CD4-positive, alpha-beta T cell treated with Interleukin-10 for 1 hour (primary cell): ENCODE measurements around the gene DOCK4.

ENCODE experiments used
- DNase-seq: peaks from one replicate; pipeline ENCODE4 v3.0.0-alpha.2; 2020

The DOCK4 gene

DNA sequence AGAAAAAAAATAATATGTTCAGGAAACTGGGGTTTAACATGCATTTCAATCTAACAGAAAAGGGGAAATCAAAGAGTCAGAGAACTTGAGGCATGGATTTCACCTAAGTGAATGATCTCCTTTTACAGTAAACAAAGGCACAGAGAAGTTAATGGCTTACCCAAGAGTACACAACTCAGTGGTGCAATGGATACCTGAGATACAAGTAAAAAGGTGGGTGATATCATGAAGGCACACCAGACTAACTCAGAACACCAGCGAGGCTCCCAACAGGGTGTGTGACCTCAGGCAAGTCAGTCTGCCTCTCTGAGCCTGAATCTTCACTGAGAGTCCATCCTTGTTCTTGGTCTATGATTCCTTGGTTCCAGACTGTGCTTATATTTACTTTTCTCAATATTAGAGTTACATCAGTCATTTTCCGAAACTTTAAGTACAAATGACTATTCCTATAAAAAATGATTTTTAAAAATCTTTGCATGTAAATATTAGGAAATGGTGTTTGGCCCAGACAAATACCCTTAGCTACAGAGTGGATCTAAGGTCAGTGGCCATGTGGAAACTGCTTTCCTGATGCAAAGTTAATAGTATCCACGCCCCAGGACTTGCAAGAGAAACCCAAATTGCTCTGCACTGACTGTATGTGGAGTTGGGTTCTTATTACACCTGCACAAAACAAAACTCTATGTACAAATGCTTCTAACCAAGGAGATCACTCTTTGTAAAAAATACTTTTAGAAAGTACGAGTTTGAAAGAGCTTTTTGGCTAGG, 361.1 kb downstream of the DOCK4 start:
- no peak for DNase-seq

DNA sequence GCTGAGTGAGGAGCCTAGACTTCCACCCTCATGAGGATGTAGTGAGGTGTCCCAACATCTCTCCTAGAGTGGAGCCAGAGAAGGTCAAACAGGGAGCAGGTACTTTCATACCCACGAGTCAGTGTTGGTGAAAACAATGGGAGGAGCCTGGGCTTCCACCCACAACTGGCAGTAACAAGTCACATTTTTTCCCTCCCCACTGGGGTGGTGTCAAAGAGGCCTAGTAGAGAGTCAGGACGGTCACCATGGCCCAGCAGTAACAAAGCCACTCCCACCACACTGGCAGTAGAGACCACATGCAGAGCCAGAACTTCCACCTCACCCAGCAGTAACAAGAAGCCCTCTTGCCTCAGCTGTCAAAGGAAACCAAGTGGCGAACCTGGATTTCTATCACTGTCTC, 363.7 kb downstream of the DOCK4 start:
- no peak for DNase-seq

DNA sequence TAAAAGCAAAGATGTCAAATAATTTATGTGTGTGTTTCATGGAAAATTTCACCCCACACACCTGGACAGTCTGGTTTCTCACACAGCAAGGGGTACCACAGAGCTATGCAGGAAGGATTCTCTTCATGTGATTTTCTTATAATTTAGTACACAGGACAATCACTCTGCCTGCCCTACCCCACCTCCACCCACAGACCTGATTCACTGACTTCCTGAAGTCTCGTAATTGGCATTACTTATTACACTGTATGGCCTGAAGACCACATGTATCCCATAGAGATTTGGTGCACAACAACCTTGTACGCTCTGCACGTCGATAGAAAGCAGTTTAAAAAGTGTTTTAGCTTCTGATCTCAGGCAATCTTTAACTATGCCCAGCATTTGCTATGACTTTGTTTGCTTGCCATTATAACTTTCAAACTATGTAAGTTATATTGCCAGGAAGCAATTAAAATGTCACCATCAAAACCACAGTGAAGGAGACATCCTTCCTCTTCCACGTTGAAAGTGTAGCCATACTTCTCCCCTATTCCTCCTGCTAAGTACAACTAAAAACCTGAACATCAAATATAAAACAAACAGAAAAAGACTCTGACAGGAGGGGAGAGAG, 364.5 kb downstream of the DOCK4 start:
- DNase-seq, result no peak

DNA sequence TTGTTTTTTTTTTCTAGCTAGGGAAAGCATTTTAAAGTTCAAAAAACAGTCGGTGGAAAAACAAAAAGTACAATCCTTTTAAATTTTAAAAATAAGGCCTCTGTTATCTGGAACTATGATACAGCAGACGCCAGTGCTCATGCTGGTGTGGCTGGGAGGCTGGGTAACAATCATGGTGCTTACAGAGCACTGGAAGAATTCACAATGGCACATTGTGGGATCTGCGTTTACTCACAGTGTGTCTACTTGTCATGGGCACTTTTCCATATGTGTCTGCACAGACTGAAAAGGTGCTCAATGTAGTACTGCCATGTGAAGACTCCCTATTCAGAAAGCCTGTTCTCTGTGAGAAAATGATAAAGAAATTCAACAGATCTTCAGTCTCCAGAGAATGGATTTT, 365.7 kb downstream of the DOCK4 start:
- DNase-seq, result no peak

DNA sequence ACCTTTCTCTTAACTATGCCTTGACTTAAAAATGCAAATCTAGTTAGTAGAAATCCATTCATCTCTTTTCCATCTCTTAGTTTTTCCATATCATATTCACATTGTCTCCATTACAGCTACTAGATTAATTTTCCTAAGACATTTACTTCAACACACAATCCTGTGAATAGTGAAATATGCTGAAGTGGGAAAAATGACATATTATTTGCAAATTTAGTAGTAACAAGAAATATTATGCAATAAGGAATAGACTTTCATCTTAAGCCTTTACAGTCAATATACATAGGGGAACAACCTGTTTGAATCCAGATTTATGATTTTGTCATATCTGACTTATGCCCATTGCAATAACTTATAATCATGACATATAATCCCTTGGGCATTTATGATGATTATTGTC, 366.9 kb downstream of the DOCK4 start:
- DNase-seq, result no peak

DNA sequence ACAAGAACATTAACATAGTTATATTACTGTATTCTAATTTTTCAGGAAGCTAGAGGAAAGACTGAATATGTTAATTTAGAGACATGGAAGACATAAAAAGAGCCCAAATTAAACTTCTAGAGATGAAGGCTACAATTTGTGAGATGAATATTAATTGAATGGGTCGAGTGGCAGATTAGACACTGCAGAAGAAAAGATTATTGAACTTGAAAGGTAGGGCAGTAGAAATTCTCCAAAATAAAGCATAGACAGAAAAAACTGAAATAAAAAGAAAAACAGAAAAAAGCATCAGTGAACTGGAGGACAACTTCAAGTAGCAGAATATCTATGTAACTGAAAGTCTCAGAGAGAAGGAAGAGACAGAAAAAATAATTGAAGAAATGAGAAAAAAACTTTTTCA, 369.6 kb downstream of the DOCK4 start:
- DNase-seq, result no peak

DNA sequence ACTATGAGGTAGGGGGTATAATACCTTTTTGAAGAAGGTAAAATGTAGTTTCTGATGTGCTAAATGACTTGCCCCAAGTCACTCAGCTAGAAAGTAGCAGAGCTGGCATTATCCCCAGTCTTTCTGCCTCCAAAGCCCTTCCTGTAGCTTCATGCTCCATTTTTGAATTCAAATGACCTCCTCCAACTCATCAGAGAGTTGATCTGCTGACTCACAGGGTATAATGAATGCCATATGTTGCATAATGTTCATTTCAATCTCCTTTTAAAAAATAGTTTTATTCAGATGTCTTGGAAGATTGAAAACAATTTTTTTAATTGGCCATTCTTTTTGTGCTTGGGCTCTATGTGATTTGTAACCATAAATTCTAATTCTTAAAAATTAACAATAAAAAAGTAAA, 371.1 kb downstream of the DOCK4 start:
- no peak for DNase-seq

DNA sequence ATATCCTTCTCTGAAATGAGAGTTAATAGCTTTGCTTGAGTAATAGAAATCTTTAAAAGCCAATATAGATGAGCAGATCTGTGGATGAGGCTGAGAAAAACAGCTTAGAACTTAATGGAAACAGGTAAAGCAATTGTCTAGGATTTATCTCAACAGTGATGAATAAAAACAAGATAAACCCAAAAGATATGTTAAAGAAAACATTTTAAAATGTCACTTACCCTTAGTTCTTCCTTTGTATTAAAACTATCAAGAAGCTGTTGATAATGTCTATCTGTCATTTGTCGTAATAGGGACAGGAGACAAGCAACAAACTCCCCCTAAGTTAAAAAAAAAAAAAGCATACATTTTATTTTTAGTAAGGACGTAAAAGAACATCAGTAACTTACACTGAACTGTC, 371.8 kb downstream of the DOCK4 start:
- DNase-seq, result no peak

DNA sequence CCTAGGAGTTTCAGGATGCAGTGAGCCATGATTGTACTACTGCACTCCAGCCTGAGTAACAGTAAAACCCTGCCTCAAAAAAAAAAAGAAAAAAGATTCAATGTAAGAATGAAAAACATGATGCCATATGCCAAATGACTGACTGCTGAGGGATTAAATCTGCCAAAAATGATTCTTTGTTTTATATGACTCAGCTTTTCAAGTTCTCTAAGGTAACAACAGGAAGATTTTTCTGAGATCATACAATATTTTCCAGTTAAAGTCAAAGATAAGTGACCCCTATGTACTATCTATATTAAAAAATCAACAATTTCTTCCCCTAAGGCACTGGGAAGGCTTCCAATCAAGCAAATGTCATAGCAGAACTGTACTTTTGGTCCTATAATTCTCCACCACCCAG, 372.7 kb downstream of the DOCK4 start:
- no peak for DNase-seq

DNA sequence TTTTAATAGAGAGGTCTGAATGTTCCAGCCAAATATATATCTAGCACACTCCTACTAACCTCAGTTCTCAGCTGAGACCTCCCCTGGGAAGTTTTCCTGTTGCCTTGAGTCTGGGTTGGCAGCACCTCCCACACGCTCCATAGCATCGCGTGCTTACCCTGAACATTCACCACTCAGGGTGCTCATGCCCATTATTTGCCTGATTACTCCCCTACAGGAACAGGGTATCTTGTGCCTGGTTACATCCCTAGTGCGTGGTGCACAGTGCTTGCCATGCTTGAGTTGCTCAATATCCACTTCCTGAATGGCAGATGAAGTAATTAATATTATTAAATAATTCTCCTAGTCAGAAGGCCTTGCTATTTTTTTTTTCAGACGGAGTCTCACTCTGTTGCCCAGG, 374.0 kb downstream of the DOCK4 start:
- DNase-seq, result no peak

DNA sequence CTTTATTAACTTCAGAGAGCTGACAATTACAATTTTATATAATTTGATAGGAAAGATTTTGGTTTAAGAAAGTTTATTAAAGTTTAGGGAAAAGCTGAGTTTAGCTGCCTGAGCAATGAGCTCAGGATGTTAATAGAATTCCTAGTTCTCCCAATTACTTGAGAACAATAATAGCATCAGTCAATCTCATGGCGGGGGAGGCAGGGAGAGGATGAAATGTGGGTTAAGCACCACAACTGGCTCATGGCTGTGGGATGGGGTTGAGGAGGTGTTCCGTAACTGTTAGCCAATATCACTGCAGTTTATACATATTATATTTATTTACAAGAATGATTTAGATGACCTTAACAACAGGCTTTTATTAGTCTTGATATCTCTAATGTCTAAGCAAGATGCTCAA, 377.0 kb downstream of the DOCK4 start:
- DNase-seq, result no peak

DNA sequence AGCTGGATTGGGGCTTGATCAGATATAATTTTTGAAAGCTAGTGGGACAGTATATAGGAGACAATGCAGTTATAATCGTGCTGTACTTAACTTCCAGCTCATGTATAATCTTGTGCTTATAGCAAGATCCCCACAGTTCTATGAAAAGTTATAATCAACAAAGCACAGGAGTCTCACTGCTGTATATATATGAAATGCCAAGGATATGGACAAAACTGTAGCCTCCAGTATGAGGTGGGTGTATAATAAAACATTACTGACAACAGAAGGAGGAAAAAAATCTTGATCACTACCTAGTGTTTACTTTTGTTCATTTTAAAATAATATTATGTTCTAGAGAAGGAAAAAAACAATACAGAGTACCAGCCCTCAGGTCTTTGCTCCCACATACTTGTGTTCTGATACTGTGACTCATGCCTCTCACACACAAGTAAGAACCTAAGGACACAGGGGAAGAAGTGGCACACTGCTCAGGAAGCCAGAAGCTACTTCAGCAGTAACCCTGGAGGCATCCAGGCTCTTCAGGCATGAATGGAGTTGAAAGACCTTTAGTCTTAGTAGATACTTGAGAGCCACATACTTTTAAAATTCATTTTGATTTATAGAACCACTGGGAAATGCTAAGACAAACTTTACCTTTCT, 378.2 kb downstream of the DOCK4 start:
- no peak for DNase-seq

DNA sequence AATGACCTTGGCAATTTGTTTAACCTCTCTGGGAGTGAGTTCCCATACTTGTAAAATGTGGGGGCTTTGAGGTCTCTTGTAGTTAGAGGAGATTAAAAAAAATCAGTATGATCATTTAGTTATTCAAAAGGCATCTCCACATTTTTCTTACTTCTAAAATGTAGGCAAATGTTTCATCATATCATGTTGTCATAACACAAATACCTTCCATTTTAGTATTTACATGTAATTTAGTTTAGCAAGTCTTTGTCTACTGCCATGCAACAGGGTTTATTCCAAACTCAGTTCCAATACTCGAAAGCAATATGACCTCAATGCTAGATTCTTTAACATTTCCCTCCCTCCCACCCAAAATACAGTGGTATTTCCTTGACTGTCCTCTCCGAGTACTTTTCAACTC, 381.2 kb downstream of the DOCK4 start:
- no peak for DNase-seq

DNA sequence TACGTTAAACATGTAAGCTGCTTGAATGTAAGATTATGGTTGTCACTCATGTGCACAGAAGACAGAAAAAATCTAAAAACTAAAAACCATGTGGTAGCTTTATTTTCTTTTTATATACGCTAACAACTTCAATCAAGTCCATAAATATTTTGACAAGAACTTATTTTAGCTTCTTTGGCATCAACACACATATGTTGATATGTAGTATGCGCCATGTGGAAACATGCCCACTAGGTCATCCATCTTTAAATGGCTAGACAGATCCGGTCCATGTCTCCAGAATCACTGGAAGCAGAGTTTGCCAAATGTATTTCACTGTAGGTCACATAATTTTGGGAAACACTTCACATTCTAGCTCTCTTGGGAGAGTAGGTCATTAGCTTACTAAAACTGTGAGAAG, 382.4 kb downstream of the DOCK4 start:
- no peak for DNase-seq

DNA sequence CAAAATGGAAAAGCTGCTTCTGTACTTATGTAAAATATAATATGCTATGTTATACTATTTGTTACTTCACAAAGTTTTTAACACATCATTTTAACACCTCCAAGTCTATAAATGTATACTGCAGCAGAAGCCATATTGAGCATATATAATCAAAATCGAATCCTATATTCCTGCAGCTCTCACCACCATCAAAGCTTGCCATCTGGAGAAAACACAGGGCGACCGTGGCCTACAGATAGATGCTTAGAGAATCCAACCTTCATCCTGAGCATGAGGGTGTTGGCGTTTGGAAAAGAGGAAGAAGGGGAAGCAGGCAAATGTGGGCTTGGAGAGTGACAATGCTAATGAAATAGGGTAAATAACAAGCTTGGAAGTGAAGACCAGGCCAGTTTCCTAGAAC, 385.2 kb downstream of the DOCK4 start:
- no peak for DNase-seq

DNA sequence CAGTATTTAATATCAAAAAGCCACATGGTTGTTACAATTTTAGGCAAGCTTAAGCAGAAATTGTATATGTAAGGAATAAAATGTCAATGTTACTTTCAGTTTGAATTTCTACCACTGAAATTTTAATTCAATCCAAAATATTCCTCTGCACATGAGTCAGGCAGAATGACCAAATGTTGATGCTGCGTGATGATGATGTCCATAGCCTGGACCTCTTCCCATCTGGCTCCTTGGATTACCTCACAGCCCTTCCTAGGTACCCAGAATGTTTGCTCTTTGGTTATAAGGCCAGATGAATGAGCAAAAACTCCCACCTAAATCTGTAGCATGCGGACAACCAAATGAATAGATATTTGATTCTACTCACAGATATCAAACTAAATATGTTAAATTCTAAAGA, 385.6 kb downstream of the DOCK4 start:
- DNase-seq, result no peak

DNA sequence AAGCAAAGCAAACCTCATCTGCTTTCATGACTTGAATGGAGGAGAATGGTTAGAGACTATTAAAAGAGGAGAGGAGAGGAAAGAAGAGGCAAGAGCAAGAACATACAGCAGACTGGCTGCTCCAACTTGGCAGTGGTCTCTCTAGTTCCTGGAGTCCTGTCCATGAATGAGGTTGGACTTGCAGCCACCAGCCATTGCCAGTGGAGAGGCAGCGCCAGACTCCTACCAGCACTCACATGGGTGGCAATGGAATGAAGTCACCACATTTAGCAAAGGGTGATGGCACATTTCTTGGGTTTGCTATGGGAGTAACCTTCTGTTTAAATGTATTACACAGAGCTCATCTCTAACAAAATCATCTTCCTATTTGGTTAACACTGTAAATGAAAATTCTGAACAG, 386.1 kb downstream of the DOCK4 start:
- no peak for DNase-seq

DNA sequence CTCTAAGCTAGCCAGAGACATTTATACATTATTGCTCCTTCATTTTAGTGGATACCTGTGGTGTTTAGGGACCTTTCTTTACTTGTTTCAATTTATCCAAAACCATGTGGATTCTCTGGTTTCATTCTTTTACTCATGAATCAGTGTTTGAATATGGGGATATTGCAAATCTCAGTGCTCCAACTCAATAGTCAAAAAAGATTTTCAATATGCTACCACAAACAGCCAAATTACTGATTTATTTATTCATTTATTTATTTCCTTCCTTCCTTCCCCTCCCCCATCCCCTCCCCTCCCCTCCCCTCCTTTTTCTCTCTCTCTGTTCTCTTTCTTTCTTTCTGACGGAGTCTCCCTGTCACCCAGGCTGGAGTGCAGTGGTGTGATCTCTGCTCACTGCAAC, 390.8 kb downstream of the DOCK4 start:
- DNase-seq, result no peak

DNA sequence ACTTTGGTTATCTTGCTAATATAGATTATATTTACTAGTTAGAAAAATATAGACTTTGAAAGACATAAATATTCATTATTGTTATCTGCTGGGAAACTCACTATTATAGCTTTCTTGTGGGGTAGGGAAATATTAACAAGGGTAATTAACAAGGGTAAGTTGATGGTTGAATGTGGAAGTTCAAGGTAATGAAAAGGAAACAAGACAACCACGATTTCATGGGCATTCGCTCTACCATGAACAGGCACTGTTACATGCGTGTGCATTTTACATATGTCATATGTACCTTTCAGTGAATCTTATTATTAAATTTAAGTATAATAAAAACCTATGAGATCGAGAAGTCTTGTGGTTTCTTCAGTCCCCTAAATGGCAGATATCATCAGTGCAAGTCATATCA, 392.9 kb downstream of the DOCK4 start:
- no peak for DNase-seq

DNA sequence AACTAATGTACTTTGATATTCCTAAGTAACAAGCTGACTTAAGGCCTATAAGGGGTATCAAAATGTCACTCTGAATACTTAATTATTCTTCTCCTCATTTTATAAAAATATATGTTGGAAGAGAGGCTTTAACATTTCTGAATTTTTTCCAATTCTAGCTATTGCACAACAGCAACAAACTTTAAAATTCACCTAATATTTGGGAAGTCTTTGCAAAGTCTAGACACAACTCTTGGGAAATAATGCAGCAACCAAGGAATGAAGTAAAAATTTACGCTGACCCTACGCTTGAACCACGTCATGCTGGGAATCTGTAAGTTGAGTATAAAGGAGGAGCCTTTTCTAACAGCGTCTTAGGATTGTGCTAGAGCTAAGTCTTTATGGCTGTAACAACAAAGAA, 400.0 kb downstream of the DOCK4 start:
- no peak for DNase-seq

DNA sequence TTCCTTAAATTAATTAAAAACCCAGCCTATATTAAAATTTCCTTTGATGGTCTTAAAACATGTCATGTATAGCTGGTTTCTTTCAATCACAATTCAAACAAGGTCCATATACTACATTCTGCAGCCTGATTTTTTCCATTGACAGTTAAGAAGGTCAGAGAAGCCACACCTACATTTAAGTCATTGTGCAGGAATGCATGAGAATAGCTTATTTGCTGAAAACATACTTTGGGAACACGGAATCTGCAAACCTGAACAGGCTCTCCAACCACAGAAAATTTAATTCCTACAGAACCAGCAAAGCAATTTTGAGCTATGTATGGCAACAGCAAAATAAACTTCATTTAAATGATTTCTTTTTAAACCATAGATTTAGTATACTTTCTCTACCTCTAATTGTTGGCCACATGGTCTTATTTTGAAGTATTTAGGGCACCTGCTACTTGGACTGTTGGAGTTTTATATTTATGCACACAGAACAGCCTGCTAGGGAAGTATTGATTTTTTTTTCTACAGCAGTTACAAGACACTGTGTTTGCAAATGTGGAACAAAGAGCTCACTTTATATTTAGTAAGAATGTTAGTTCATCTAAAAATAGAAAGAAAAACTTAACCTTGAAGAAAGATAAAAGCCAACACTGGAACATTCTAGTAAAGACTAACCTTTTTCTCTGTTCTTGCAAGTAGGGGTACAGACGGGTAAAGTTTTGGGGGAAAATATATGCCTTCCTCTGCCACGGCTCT, 403.0 kb downstream of the DOCK4 start:
- no peak for DNase-seq

DNA sequence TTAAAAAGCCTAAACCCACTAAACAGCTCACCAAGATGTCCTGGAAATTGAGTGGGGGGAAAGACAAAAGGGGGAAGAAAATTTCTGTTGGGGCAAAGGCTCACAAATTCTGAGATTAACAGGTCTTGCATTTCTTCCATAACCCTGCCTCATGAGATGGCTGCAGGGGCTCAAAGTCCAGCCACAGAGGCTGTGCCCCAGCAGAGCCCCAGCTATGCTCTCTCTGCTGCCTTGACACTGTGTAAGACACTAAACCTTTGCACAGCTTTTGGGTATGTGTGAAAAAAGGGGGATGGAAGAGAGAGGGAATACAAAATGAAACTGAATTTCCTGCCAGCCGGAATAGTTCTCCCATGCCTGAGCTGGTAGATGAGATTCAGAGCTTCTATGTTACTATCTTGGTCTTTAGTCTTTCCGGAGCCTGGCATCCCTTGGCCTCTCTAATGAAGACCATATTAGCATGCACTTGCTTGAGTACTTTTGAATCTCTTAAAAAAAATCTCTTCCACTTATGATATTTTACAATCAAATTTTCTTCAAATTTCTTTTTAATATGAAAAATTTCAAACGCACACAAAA, 403.9 kb downstream of the DOCK4 start:
- DNase-seq, result no peak

DNA sequence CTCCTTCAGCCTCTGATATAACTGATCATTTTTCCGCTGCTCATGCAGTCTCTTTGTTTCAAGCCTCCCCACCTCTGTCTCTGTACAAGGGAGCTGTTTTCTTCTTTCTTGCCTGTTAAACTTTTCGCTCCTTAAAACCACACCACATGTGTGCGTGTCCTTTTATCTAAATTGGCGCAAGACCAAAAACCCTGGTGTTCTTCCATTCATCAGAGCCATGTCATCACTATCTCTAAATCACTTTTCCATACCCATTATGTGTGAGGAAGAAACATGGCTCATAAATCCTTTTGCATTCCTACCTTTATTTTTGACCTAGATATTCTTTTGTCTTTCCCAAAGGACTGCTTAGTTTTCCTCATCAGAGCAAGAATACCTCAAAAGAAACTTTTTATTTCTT, 404.9 kb downstream of the DOCK4 start:
- no peak for DNase-seq

DNA sequence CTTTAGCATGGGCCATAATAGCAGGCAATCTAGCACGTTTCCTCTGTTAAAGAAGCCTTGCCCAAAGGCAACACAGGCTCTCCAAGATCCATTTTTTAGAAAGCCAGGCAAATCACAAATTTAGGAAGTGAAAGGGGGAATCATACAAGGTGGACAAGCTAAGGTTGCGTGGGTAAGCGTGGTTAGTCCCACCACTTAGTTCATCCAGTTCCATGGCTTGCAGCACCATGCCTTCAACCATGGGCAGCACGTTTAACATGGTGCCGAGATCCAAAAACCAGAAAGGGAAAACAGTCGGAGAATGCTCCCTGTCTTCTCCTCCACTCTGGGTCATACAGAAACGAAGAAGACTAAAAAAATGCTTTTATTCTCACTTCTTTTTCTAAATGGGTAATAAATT, 409.5 kb downstream of the DOCK4 start:
- no peak for DNase-seq
